Skeletal muscle satellite cell (primary cell): ENCODE results near the gene TRAPPC2L.

Experiments used
- H3K27me3 ChIP-seq: 2 replicates; pipeline ENCODE4 v1.7.0; 2013; ENCODE audit warnings: low read length; ENCODE audit not compliant: control insufficient read depth, insufficient read depth
- H3K36me3 ChIP-seq: 2 replicates; pipeline ENCODE4 v1.7.0; 2013; ENCODE audit warnings: mild to moderate bottlenecking, control low read depth, low read length; ENCODE audit not compliant: insufficient read depth
- H3K4me1 ChIP-seq: 2 replicates; pipeline ENCODE4 v1.7.0; 2013; ENCODE audit warnings: low read length; ENCODE audit not compliant: control insufficient read depth, insufficient read depth
- H3K4me2 ChIP-seq: 2 replicates; pipeline ENCODE4 v1.7.0; 2013; ENCODE audit warnings: mild to moderate bottlenecking, low read length
- H3K4me3 ChIP-seq: 2 replicates; pipeline ENCODE4 v1.7.0; 2013; ENCODE audit warnings: low read length
- H3K9ac ChIP-seq: 2 replicates; pipeline ENCODE4 v1.7.0; 2013; ENCODE audit warnings: mild to moderate bottlenecking, low read depth, low read length, moderate library complexity
- H3K9me3 ChIP-seq: replicated peaks from 2 replicates; pipeline ENCODE4 v1.7.0; 2013; ENCODE audit warnings: mild to moderate bottlenecking, control low read depth, low read length

The TRAPPC2L gene

DNA sequence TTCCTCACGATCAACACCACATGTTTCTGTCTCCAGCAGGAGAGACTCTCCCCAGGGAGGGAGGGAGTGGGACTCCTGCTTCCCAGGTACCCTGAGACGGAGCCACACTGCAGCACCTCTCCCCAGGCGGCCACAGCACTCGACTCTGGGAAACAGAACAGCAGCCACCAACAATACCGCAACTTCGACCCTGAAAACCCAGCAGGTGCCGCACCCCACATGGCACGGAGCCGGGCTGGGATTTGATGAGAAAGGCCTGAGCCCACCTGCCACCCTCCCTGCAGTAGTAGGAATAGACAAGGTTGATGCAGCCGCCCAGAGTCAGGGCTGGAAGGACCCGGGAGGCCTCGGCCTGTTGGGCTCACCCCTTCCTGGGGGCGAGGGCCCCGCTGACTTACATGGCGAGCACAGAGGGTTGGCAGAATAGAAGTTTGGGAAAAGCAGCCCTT is 14.6 kb upstream of the TRAPPC2L start:
- H3K27me3 ChIP-seq = no peaks in the 10 kb centered on the region
- H3K9ac ChIP-seq = no peak overlapping the region
- no peaks in the 10 kb centered on the region for H3K4me1 ChIP-seq
- no peak overlapping the region for H3K4me2 ChIP-seq
- no peaks in the 10 kb centered on the region for H3K9me3 ChIP-seq
- H3K4me3 ChIP-seq = no peak overlapping the region
- peaks cover 18% of the 10 kb centered on the region for H3K36me3 ChIP-seq

DNA sequence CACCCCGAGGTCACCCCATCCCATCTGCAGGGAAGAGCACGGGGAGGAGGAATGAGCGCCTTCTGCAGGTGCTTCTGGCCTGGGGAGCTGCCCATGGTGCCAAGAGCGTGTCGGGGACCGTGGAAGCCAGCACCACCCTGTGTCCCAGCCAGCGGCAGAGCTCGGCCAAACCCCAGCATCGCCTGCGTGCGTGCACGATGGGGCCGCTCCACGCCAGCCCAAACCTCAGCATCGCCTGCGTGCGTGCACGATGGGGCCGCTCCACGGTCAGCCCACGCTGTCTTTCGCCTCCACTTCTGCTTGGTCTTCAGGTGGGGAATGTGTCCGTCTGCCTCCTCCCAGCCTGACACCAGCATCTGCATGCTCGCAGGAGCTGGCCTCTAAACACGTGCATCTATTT is 14.1 kb upstream of the TRAPPC2L start:
- Histone ChIP-seq H3K4me2 (no peak overlapping the region), H3K4me3 (no peak overlapping the region), H3K9me3 (no peaks in the 10 kb centered on the region), H3K27me3 (no peaks in the 10 kb centered on the region), H3K9ac (no peak overlapping the region), H3K36me3 (peaks cover 17% of the 10 kb centered on the region), H3K4me1 (no peaks in the 10 kb centered on the region)

DNA sequence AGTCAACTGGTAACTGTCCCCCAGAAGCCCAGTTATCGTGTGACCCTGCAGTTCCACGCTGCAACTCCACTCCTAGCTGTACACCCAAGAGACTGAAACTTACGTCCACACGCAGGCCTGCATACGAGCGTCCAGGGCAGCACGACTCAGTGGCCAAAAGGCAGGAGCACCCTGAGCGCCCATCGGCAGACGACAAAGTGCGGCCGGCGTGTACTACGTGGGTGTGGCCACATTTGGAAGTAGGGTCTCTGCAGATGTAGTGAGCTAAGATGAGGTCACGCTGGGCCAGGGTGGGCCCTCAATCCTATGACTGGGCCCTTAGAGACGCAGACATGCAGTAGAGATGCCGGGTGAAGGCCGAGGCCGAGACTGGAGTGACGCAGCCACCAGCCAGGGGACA is 13.7 kb upstream of the TRAPPC2L start:
- Histone ChIP-seq H3K4me1 (no peaks in the 10 kb centered on the region), H3K27me3 (no peaks in the 10 kb centered on the region), H3K4me3 (no peak overlapping the region), H3K9me3 (no peaks in the 10 kb centered on the region), H3K36me3 (peaks cover 13% of the 10 kb centered on the region), H3K4me2 (no peak overlapping the region), H3K9ac (no peak overlapping the region)

DNA sequence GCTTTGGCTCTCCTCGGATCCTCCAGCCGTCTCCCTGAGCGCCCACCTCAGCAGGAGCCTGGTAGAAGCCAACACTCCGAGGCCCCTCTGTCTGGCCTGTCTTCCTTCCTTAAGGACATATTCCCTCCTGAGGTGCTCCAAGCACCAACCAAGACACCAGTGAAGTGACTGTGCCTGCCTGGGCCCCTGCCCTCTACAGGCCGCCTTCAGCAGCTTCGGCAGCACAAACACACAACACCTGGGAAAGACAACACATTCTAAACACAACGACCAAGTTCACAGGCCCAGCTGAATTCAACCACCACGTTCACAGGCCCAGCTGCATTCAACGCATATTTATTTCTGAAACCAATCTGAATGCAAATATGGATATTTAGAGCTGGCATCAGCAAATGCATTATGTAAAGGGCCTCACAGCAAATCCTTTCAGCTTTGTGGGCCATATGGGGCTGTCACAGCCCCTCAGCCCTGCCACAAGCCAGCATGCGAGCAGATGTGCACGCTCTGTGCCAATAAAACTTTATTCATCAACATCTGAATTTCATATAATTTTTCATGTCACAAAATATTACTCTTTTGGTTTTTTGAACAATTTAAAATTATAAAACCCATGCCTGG is 12.4 kb upstream of the TRAPPC2L start:
- Histone ChIP-seq H3K9ac (no peak overlapping the region), H3K4me2 (no peak overlapping the region), H3K9me3 (no peaks in the 10 kb centered on the region), H3K4me1 (no peaks in the 10 kb centered on the region), H3K36me3 (peaks cover 8% of the 10 kb centered on the region), H3K27me3 (no peaks in the 10 kb centered on the region), H3K4me3 (no peak overlapping the region)

DNA sequence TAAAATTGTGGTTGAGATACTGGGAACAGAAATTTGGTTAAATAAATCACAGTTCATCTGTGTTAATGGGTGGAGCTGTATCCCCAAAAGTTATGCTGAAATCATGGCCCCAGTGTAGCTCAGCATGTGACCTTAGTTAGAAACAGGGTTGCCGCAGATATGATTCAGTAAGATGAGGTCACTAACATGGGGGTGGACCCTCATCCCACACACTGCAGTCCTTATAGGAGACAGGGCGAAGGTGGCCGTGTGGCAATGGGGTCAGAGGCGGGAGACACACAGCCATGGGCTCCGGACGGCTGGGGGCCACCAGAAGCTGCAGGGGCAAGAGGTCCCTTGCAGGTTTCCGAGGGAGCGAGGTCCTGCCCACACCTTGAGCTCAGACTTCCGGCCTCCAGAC is 10.8 kb upstream of the TRAPPC2L start:
- Histone ChIP-seq H3K36me3 (no peaks in the 10 kb centered on the region), H3K9me3 (no peaks in the 10 kb centered on the region), H3K27me3 (no peaks in the 10 kb centered on the region), H3K4me2 (no peak overlapping the region), H3K4me1 (no peaks in the 10 kb centered on the region), H3K4me3 (no peak overlapping the region), H3K9ac (no peak overlapping the region)

DNA sequence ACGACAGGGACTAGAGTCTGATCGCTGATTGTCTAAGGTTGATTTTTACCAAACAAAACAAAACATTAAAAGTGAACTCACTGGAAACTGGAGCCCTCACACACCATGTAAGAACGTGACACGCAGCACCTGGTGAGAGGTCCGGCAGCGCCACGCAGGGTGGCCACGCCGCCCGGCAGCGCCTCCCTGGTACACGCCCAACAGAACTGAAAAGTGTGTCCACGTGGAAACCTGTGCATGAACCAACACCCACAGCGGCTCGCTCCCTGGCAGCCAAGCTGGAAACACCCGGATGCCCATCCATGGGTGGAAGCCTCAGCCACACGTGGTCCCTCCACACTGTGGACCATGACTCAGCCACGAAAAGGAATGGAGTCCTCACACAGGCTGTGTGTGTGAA is 9.3 kb upstream of the TRAPPC2L start:
- Histone ChIP-seq H3K9ac (no peak overlapping the region), H3K4me1 (no peaks in the 10 kb centered on the region), H3K36me3 (no peaks in the 10 kb centered on the region), H3K9me3 (no peaks in the 10 kb centered on the region), H3K27me3 (no peaks in the 10 kb centered on the region), H3K4me3 (no peak overlapping the region), H3K4me2 (no peak overlapping the region)

DNA sequence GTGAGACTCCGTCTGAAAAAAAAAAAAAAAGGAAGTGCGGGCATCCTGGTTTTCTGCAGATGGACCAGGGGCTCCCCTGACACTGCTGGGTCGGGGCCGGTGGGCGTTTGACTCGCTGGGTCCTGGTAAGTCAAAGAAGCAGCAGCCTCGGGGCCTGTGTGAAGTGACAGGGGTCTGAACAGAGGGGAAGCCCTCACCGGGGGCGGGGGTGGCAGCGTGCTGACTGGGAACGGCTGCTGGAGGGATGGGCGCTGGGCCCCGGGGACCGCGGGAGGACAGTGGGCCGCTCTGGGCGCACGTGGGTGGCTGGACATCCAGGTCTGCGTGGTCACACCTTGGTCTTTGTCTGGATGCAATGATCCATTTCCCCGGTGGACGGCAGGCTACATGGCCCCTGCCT is 8.4 kb upstream of the TRAPPC2L start:
- Histone ChIP-seq H3K9ac (no peak overlapping the region), H3K27me3 (no peaks in the 10 kb centered on the region), H3K9me3 (no peaks in the 10 kb centered on the region), H3K4me1 (no peaks in the 10 kb centered on the region), H3K36me3 (no peaks in the 10 kb centered on the region), H3K4me2 (no peak overlapping the region), H3K4me3 (no peak overlapping the region)

DNA sequence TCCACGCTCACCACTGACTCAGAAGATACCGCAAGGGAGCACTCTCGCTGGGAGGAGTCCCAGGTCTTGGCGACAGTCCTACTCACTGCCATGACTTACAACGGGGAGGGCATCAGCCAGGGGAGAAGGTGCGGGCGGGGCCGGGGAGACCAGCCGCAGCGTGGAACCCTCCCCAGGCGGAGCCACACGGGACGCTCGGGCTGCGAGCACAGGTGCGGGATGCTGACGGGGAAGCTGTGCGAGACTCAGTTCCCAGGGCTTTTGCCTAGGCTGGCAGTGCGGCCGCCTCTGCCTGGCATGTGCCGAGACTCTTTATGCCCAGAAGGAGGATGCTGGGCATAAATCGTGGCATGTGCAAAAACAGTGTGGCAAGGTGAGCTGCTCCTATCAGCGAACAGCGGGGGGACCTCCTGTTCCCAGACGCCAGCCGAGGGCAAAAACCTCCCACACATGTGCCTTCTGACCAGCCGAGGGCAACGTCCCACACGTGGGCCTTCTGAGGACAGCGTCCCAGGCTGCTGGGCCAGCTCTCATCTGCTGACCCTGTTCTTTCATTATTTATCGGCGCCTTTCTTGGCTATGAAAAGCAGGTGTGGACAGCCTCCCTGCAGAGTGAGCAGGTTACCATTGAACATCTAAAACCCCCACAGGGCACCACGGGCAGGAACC is 6.3 kb upstream of the TRAPPC2L start:
- Histone ChIP-seq H3K4me1 (peaks cover 6% of the 10 kb centered on the region), H3K9ac (no peak overlapping the region), H3K4me2 (no peak overlapping the region), H3K27me3 (no peaks in the 10 kb centered on the region), H3K9me3 (no peaks in the 10 kb centered on the region), H3K36me3 (no peaks in the 10 kb centered on the region), H3K4me3 (no peak overlapping the region)

DNA sequence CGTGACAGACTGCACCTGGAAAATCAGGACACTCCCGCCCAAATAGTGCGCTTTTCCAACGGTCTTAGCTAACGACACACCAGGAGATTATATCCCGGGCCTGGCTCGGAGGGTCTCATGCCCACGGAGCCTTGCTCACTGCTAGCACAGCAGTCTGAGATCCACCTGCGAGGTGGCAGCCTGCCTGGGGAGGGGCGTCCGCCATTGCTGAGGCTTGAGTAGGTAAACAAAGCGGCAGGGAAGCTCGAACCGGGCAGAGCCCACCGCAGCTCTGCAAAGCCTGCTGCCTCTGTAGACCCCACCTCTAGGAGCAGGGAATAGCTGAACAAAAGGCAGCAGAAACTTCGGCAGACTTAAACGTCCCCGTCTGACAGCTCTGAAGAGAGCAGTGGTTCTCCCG is 5.3 kb upstream of the TRAPPC2L start:
- no peak overlapping the region for H3K4me3 ChIP-seq
- H3K9ac ChIP-seq = no peak overlapping the region
- no peaks in the 10 kb centered on the region for H3K36me3 ChIP-seq
- peaks cover 11% of the 10 kb centered on the region for H3K4me1 ChIP-seq
- H3K9me3 ChIP-seq = no peaks in the 10 kb centered on the region
- H3K27me3 ChIP-seq = no peaks in the 10 kb centered on the region
- no peak overlapping the region for H3K4me2 ChIP-seq

DNA sequence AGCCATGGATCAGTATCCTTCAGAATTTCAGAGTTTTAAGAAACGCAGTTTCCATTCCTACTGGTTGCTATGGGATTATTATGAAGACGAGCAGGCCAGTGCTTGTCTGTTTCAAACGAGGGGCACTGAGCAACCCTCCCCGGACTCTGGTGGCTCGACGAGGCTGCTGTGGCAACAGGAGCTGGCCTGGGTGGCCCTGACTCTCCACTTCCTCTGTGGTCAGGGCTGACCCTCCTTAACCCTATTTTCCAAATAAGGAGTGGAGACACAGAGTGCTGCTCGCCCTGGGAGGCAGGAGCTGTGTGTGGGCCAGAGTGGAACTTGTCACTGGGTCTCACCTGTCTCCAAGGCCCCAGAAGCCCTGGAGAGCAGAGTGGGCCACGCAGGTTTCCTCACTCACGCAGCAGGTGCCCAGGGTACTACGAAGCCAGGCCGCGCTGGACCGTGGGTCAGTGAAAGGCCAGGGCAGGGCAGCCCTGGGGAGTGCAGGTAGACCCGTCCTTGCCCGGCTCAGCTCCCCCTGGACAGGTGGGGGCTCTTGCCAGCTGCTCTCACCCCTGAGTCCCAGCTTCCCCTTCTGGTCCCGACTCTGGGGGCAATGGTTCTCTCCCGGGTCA is 3.5 kb upstream of the TRAPPC2L start:
- peaks cover 18% of the 10 kb centered on the region for H3K4me1 ChIP-seq
- H3K4me2 ChIP-seq = no peak overlapping the region
- H3K4me3 ChIP-seq = no peak overlapping the region
- no peaks in the 10 kb centered on the region for H3K9me3 ChIP-seq
- no peaks in the 10 kb centered on the region for H3K27me3 ChIP-seq
- peaks cover under 1% of the 10 kb centered on the region for H3K36me3 ChIP-seq
- H3K9ac ChIP-seq = no peak overlapping the region

DNA sequence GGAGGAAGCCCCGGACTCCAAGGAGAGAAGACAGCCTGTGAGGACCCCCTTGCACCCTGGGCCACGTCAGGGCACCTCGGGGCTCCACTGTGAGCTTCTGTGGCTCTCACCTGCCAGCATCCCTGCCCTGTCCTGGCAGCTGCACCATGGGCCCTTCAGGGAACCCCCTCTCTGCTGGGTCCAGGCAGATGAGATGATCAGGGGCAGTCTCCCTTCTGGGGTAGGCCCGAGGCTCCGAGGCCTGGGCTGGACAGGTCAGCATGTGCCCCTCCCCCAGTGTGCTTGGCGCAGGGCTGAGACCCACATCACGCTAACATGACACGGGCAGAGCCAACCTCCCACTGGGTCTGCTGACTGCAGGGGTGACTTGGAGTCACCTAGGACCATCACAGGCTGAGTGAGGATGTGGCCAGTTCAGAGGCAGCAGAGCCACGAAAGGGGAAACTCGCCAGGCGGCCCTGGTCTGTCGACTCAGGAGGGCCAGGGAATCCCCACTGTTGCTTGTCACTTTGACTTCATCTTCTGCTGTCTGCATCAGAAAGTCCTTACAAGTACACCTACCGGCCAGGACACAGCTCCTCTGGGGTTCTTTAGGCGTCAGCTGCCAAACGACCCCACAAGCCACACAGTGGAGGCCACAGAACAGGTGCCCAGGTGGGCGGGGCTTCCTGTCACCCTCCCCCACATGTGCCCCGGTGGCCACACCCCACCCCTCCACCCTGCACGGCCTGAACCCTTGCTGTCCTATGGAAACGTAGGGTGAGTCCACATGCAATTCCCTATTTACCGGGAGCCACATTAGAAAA is 2.4 kb upstream of the TRAPPC2L start:
- H3K36me3 ChIP-seq = peaks cover 12% of the 10 kb centered on the region
- H3K4me1 ChIP-seq = peaks cover 24% of the 10 kb centered on the region
- H3K9ac ChIP-seq = no peak overlapping the region
- no peak overlapping the region for H3K4me2 ChIP-seq
- no peak overlapping the region for H3K4me3 ChIP-seq
- H3K9me3 ChIP-seq = no peaks in the 10 kb centered on the region
- no peaks in the 10 kb centered on the region for H3K27me3 ChIP-seq
